GM12878 (cell line): ENCODE results near the gene GPC2. TPM values are rescaled to one million over a fixed set of nuclear protein-coding genes. Genes with fewer than 3 reads are reported as not detected.

Source experiments
- CHD1 ChIP-seq: IDR thresholded peaks from 2 replicates; pipeline ENCODE4 v1.6.1; 2012; ENCODE audit warnings: low read depth, low read length, improper control_type of control experiment
- E2F8 ChIP-seq: fragments of 450-650 bp; IDR thresholded peaks from 2 replicates; pipeline ENCODE4 v1.6.1; 2018; ENCODE audit warnings: mild to moderate bottlenecking, low read depth, moderate library complexity; ENCODE audit not compliant: partially characterized antibody
- E4F1 ChIP-seq: fragments of 450-650 bp; IDR thresholded peaks from 2 replicates; pipeline ENCODE4 v1.6.1; 2018; ENCODE audit warnings: borderline replicate concordance, mild to moderate bottlenecking; ENCODE audit not compliant: partially characterized antibody
- EP300 ChIP-seq, 2 experiments: fragments of 150-350 bp in 1 of 2; IDR thresholded peaks; 2 replicates each; pipeline ENCODE4 v1.6.1; 2011 to 2012; ENCODE audit warnings: low read depth in 2 of 2, low read length in 2 of 2, borderline replicate concordance in 1 of 2, improper control_type of control experiment in 1 of 2, inconsistent platforms in 1 of 2; ENCODE audit not compliant: control insufficient read depth in 1 of 2
- HDAC2 ChIP-seq: fragments of 200-600 bp; sonication (generic); IDR thresholded peaks from 2 replicates; pipeline ENCODE4 v1.6.1; 2017
- HDAC6 ChIP-seq: fragments of 200-600 bp; sonication (generic); IDR thresholded peaks from one replicate; pipeline ENCODE4 v1.8.0; 2017; ENCODE audit warnings: antibody characterized with exemption; ENCODE audit not compliant: unreplicated experiment
- HDGF ChIP-seq: fragments of 450-650 bp; IDR thresholded peaks from 2 replicates; pipeline ENCODE4 v1.6.1; 2016; ENCODE audit warnings: antibody characterized with exemption
- IRF5 ChIP-seq: fragments of 450-650 bp; IDR thresholded peaks from 2 replicates; pipeline ENCODE4 v1.6.1; 2017; ENCODE audit warnings: borderline replicate concordance
- MLLT1 ChIP-seq: fragments of 450-650 bp; IDR thresholded peaks from 2 replicates; pipeline ENCODE4 v1.6.1; 2016; ENCODE audit warnings: mild to moderate bottlenecking
- NRF1 ChIP-seq: conservative IDR thresholded peaks from 2 replicates; pipeline ENCODE4 v1.6.1; 2011; ENCODE audit warnings: mild to moderate bottlenecking, low read depth, low read length, improper control_type of control experiment
- PAX8 ChIP-seq: fragments of 450-650 bp; IDR thresholded peaks from 2 replicates; pipeline ENCODE4 v1.6.1; 2017; ENCODE audit warnings: mild to moderate bottlenecking, moderate library complexity
- RELB ChIP-seq: fragments of 450-650 bp; IDR thresholded peaks from 2 replicates; pipeline ENCODE4 v1.6.1; 2017; ENCODE audit warnings: low read depth, mild to moderate bottlenecking, moderate library complexity
- REST ChIP-seq: IDR thresholded peaks from 2 replicates; pipeline ENCODE4 v1.6.1; 2012; ENCODE audit warnings: mild to moderate bottlenecking, low read depth, low read length
- SMAD1 ChIP-seq: fragments of 450-650 bp; IDR thresholded peaks from 2 replicates; pipeline ENCODE4 v1.6.1; 2018; ENCODE audit warnings: mild to moderate bottlenecking, low read depth; ENCODE audit not compliant: partially characterized antibody
- polyA plus RNA-seq, 11 experiments: library from polyadenylated mRNA; depleted of rRNA in 4 of 11; unstranded in 6 of 11; stranded (reverse) in 5 of 11; fragments of >200 nt; fragmentation: Nextera tagmentation in 4 of 11; fragmentation: Illumina TruSeq in 1 of 11; extraction: Ambion mirVana in 4 of 11; extraction: Trizol in 1 of 11; gene quantifications; 1 replicate in 1 of 11; 2 replicates in 10 of 11; pipeline versions ENCODE4 v1.2.1 to v1.2.3, GENCODE V29; 2011 to 2016; ENCODE audit warnings: inconsistent platforms in 2 of 11, missing spikeins in 2 of 11, low read depth in 1 of 11
- total RNA-seq, 4 experiments: library from RNA; depleted of rRNA in 3 of 4; stranded (reverse); fragments of >200 nt in 3 of 4; fragmentation: Illumina TruSeq in 1 of 4; extraction: Trizol in 1 of 4; gene quantifications; 2 replicates each; pipeline versions ENCODE4 v1.2.1 to v1.2.3, GENCODE V29; 2013 to 2021

Gene GPC2
- total and polyA plus RNA-seq, 10 of the 15 experiments (the other 5 are each of a cell fraction or from before 2014, with no cell fraction given), result 0.19 to 6.3 (median 0.77) TPM

GRCh38 chr7:100177045-100178001 is at the start of gene GPC2, which contains the start of gene STAG3 (continued):
- no peak for TF ChIP-seq HDAC2
- TF ChIP-seq MLLT1, result no peak
- TF ChIP-seq PAX8, result no peak
- TF ChIP-seq CHD1, result no peak
- TF ChIP-seq E2F8, result no peak
- TF ChIP-seq HDAC6, result no peak
- TF ChIP-seq SMAD1, result no peak
- TF ChIP-seq REST, result no peak
- no peak for TF ChIP-seq EP300 (IDR thresholded peaks at IDR 0.05; ENCODE audit: borderline replicate concordance in 1 of 2, control insufficient read depth in 1 of 2, low read depth in 2 of 2, low read length in 2 of 2)
- no peak for TF ChIP-seq IRF5
- TF ChIP-seq HDGF, result 0 out of 2 replicates have a peak, but pooled peaks have one; percentile 37
- TF ChIP-seq NRF1, result no peak
- no peak for TF ChIP-seq E4F1
- no peak for TF ChIP-seq RELB
